ENCODE results near the gene MTUS2.

DNA sequence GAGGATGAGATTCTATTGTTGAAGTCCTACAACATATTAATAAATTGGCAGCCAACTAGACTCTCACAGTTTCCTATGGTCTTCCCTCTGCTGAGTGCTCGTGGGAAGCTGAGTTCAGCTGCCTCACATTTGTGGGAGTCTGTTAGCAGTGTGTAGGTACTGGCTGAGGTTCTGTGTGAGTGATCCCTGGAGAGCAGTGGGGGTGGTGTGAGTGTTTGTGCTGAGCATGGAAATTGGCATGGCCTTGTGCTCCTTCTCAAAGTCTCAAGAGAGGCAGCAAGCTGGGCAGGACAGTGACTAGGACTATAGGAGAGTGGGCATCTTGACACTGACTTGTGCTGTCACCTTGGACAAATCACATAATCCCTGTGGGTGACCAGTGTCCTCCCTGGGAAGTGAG lies 298.3 kb downstream of the MTUS2 start:
- TF ChIP-seq CTCF (IDR thresholded peaks at IDR 0.05; ENCODE audit: low read depth, low read length, poor library complexity, severe bottlenecking), result no peak
- no peak for TF ChIP-seq EZH2phosphoT487 (IDR thresholded peaks at IDR 0.05; ENCODE audit: borderline replicate concordance, low read length)

Measured in DOHH2 (cell line).